Aorta (tissue), 5 donors: ENCODE measurements around the gene FAM193A. TPM values are rescaled to one million over a fixed set of nuclear protein-coding genes. Genes with fewer than 3 reads are reported as not detected.
"Not testable (repeated sequence)": the region's sequence is repeated elsewhere in the genome, so short reads cannot be mapped to it uniquely, and the experiment has no call there.

Source experiments
- ATAC-seq: fragments of 200-7000 bp; cut with Tn5 transposase; one replicate; pipeline ENCODE4 v1.9.1; 2022; ENCODE audit warnings: moderate library complexity; ENCODE audit not compliant: low FRiP score
- DNase-seq, 2 donors: peaks; one replicate each; pipeline ENCODE4 v3.0.0-alpha.2; 2020
- H3K27ac ChIP-seq, 2 donors: one replicate each; pipeline ENCODE4 v1.5.1; 2013; ENCODE audit warnings: low read length in 2 of 2, mild to moderate bottlenecking in 2 of 2, moderate library complexity in 2 of 2, control low read depth in 1 of 2, inconsistent platforms in 1 of 2, low read depth in 1 of 2
- H3K27me3 ChIP-seq, 2 donors: one replicate each; pipeline ENCODE4 v1.6.1; 2013; ENCODE audit warnings: control low read depth in 1 of 2, low read length in 1 of 2, mild to moderate bottlenecking in 1 of 2, moderate library complexity in 1 of 2; ENCODE audit not compliant: insufficient read depth in 2 of 2, control insufficient read depth in 1 of 2
- H3K36me3 ChIP-seq, 2 donors: one replicate each; pipeline ENCODE4 v1.6.1; 2013; ENCODE audit warnings: control low read depth in 1 of 2, low read length in 1 of 2, mild to moderate bottlenecking in 1 of 2; ENCODE audit not compliant: insufficient read depth in 2 of 2, control insufficient read depth in 1 of 2
- H3K4me1 ChIP-seq, 2 donors: one replicate each; pipeline ENCODE4 v1.6.1; 2013; ENCODE audit warnings: low read length in 2 of 2, control low read depth in 1 of 2, mild to moderate bottlenecking in 1 of 2, moderate library complexity in 1 of 2; ENCODE audit not compliant: insufficient read depth in 2 of 2, control insufficient read depth in 1 of 2
- H3K4me3 ChIP-seq, 2 donors: one replicate each; pipeline ENCODE4 v1.5.1; 2013; ENCODE audit warnings: low read length in 2 of 2, control low read depth in 1 of 2, mild to moderate bottlenecking in 1 of 2
- H3K9me3 ChIP-seq: one replicate; pipeline ENCODE4 v1.6.1; 2013; ENCODE audit warnings: mild to moderate bottlenecking, low read length; ENCODE audit not compliant: control insufficient read depth
- WGBS, 2 donors: extraction: QIAGEN DNeasy Blood & Tissue Kit; methylation state at CpG; one replicate each; pipeline ENCODE4 v1.1.7; 2013; 5-methylcytosine and 5-hydroxymethylcytosine counted together
- intact Hi-C, 2 donors: fragments of 100-400 bp; cut with DNase I; formaldehyde crosslinking; loops; one replicate each; pipeline versions ENCODE4 v1.14.2 to v1.15.0; 2022
- polyA plus RNA-seq, 2 donors: library from polyadenylated mRNA; stranded (reverse); fragments of 200-250 nt; gene quantifications; one replicate each; pipeline ENCODE4 v1.2.3, GENCODE V29; 2013
- total RNA-seq, 2 donors: library from RNA; stranded (reverse); fragmentation: NEBNext Ultra II Directional; extraction: Animal tissue kit (Norgen Biotek cat#: 25700); gene quantifications; one replicate each; pipeline ENCODE4 v1.2.1, GENCODE V29; 2021
- donor health status: healthy with polysubstance abuse.
- donor health status: Bipolar disorder and iron deficiency.
- donor health status: DM: no; HTN: no; CAD: no.
- donor health status: DM: no; HTN: no; CAD: no.
- donor health status: DM: yes; HTN: yes; CAD: no.

Gene FAM193A
- total and polyA plus RNA-seq, 4 donors: 4.6 to 41.6 (median 18.5) TPM

DNA sequence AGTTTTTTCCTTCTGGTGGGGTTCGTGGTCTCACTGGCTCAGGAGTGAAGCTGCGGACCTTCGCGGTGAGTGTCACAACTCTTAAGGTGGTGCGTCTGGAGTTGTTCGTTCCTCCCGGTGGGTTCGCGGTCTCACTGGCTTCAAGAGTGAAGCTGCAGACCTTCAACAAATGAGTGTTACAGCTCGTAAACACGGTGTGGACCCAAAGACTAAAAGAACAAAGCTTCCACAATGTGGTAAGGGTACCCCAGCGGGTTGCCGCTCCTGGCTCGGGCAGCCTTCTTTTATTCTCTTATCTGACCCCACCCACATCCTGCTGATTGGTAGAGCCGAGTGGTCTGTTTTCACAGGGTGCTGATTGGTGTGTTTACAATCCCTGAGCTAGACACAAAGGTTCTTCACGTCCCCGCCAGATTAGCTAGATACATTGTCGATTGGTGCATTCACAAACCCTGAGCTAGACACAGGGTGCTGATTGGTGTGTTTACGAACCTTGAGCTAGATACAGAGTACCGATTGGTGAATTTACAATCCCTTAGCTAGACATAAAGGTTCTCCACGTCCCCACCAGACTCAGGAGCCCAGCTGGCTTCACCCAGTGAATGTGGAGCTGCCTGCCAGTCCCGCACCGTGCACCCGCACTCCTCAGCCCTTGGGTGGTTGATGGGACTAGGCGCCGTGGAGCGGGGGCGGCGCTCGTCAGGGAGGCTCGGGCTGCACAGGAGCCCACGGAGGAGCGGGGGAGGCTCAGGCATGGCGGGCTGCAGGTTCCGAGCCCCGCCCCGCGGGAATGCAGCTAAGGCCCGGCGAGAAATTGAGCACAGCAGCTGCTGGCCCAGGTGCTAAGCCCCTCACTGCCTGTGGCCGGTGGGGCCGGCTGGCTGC lies 226.3 kb downstream of the FAM193A start:
- not testable (repeated sequence) for H3K27ac ChIP-seq, H3K27me3 ChIP-seq, H3K4me1 ChIP-seq, H3K9me3 ChIP-seq, H3K36me3 ChIP-seq, ATAC-seq, DNase-seq, H3K4me3 ChIP-seq
- WGBS, 2 donors: 96% methylated on average over 37 to 42 of the region's 42 CpGs
- intact Hi-C loops: loop anchor here (5.0 to 10.0 kb wide), 4 partner anchors 170 to 275 kb away; partner anchors contain the start of genes GRK4 (in 1 of the 2) and NOP14 (in 1 of the 2)

DNA sequence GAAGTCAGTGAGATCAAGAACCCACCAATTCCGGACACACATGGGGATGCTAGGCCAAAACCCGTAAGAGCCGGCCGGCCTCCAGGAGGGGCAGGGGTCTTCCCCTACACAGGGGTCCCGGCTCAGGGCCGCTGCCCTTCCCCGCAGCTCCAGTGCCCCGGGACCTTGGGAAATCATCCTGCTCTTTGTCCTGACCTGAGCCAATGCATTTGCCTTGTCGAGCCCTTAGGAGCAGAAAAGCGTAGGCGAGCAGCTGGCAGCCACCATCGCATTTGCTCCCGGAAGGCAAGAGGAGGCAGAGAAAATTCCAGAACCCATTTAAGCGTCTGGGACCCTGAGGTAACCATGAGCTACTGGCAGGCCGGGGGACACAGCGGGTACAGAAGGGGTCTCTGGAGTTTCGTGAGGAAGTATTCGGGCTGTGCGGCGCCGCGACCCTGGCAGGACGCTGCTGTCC lies 227.1 kb downstream of the FAM193A start:
- ATAC-seq: peak; percentile 8
- WGBS, 2 donors: 25 to 29% methylated on average over 23 of the region's 23 CpGs

DNA sequence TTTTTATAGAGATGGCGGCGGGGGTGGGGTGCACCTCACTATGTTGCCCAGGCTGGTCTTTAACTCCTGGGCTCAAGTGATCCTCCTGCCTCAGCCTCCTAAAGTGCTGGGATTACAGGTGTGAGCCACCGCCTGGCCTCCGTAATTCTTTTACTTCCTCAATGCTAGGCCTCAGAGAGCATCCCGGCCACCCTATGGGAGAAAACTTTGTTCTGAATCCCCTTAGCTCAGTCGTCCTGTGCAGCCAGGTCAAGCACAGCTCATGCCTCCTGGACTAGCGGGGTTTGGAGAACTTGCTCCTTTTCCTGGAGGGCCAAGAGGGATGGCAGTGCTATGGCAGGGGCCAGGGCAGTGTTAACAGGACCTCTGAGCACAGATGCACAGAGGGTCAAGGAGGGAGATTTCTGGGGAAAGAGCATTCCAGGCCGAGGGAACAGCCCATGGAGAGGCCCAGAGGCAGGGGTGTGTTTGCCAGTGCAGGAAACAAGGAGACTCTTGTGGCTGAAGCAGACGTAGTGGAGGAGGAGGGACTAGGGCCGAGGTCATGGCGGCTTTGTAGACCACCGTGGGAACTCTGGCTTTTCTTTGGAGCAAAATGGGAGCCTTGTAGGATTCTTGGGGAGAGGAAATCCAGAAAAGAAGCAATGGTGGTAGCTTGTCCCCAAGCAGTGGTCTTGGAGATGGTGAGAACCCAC lies 229.5 kb downstream of the FAM193A start:
- Histone ChIP-seq H3K4me1 (no peaks in the 10 kb centered on the region), H3K9me3 (no peaks in the 10 kb centered on the region), H3K27ac (no peak overlapping the region), H3K36me3 (no peaks in the 10 kb centered on the region), H3K4me3 (no peak overlapping the region), H3K27me3 (no peaks in the 10 kb centered on the region)
- ATAC-seq: no peak
- DNase-seq: peak in 1 of 2 donors; percentile 44
- intact Hi-C loops: loop anchor here in 1 of 2 donors (10.0 kb wide), 1 partner anchor 169 kb away; no protein-coding TSS in a partner anchor
- WGBS, 2 donors: 94% methylated on average over 12 of the region's 12 CpGs

More for the DNA sequence above, 227.1 kb downstream of the FAM193A start:
- intact Hi-C loops: loop anchor here (5.0 to 10.0 kb wide), 4 partner anchors 169 to 274 kb away; partner anchors contain the start of genes GRK4 (in 1 of the 2) and NOP14 (in 1 of the 2)
- Histone ChIP-seq H3K9me3 (no peaks in the 10 kb centered on the region), H3K27me3 (no peaks in the 10 kb centered on the region), H3K27ac (peak overlapping the region in 1 of 2 donors; percentile 28), H3K4me3 (peak overlapping the region; percentile 31 to 46), H3K36me3 (no peaks in the 10 kb centered on the region), H3K4me1 (no peaks in the 10 kb centered on the region)
- peak in 1 of 2 donors; percentile 69 for DNase-seq

DNA sequence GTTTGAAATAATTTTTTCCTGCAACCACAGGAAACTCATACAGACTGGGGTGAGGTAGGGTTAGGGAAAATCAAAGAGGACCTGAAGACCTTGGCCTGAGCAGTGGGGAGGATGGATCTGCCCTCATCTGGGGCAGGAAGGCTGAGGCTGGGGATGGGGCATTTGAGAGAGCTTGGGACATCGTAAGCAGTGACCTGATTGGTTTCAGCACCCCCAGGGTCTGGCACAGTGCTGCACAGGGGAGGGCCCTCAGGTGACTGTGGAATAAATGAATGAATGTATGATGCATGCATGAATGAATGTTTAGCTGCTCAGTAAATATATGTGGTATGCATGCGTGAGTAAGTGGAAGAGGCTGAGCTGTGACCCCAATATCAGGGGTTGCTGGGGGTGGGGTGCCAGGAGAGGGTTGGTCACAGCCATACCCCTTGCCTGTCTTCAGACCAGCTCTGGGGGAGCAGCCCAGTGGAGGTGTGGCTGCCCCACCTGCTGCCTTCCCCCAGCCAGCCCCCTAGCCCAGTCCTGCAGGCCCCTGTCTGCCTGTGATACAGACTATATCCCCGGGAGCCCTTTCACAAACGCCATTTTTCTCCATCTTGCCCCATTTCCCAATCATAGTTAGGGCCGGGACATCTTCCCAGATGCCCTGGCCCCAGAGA lies 230.7 kb downstream of the FAM193A start:
- ATAC-seq (no peak), DNase-seq (peak in 1 of 2 donors; percentile 25)
- Histone ChIP-seq H3K36me3 (no peaks in the 10 kb centered on the region), H3K4me3 (no peak overlapping the region), H3K27me3 (no peaks in the 10 kb centered on the region), H3K4me1 (no peaks in the 10 kb centered on the region), H3K27ac (no peak overlapping the region), H3K9me3 (no peaks in the 10 kb centered on the region)
- intact Hi-C loops: loop anchor here in 1 of 2 donors (10.0 kb wide), 1 partner anchor 168 kb away; no protein-coding TSS in a partner anchor
- 90 to 93% methylated on average over 5 of the region's 5 CpGs for WGBS, 2 donors

DNA sequence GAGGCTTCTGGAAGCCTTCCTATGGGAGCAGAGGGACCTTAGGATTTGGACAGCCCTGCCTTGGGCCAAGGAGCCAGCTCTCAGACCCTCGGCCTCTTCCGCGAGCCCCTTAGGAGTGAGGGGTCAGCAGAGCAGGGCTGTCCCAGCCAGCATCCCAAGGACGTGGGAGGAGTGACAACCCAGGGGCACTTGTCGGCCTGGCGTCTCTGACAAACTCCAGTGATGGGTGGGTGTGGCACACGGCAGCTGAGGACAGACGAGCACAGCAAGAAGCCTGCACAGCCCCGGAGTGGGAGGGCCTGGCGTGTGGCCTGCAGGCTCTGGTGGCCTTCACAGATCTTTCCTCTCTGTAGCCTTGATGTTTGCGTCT lies 231.2 kb downstream of the FAM193A start:
- Histone ChIP-seq H3K4me3 (no peak overlapping the region), H3K27me3 (no peaks in the 10 kb centered on the region), H3K36me3 (no peaks in the 10 kb centered on the region), H3K9me3 (no peaks in the 10 kb centered on the region), H3K27ac (no peak overlapping the region), H3K4me1 (no peaks in the 10 kb centered on the region)
- DNase-seq: peak in 1 of 2 donors; percentile 69
- no peak for ATAC-seq
- intact Hi-C loops: loop anchor here in 1 of 2 donors (10.0 kb wide), 1 partner anchor 167 kb away; no protein-coding TSS in a partner anchor
- WGBS, 2 donors: 88 to 92% methylated on average over 11 of the region's 11 CpGs

DNA sequence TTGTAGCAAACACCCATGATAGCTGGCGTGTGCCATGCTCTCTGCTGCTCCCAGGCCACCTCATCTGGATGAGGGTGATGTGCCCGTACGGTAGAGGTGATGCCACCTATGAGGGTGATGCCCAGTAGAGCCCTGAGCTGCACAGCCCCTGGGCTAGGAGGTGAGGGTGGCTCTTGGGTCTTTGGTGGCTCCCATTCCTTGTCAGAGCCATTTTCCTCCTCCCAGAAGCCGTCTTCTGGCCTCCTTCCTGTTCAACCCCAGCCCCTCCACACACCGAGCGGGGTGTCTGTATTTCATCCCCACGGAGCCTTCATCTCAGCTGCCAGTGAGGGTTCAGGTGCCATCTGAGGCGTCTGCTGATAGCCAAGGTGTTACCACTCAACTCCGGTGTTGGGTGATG lies 231.7 kb downstream of the FAM193A start:
- Histone ChIP-seq H3K4me1 (no peaks in the 10 kb centered on the region), H3K4me3 (no peak overlapping the region), H3K27me3 (no peaks in the 10 kb centered on the region), H3K36me3 (no peaks in the 10 kb centered on the region), H3K9me3 (no peaks in the 10 kb centered on the region), H3K27ac (no peak overlapping the region)
- peak in 1 of 2 donors; percentile 30 for DNase-seq
- intact Hi-C loops: loop anchor here in 1 of 2 donors (10.0 kb wide), 1 partner anchor 167 kb away; no protein-coding TSS in a partner anchor
- ATAC-seq: no peak
- WGBS, 2 donors: 89 to 92% methylated on average over 9 of the region's 9 CpGs

DNA sequence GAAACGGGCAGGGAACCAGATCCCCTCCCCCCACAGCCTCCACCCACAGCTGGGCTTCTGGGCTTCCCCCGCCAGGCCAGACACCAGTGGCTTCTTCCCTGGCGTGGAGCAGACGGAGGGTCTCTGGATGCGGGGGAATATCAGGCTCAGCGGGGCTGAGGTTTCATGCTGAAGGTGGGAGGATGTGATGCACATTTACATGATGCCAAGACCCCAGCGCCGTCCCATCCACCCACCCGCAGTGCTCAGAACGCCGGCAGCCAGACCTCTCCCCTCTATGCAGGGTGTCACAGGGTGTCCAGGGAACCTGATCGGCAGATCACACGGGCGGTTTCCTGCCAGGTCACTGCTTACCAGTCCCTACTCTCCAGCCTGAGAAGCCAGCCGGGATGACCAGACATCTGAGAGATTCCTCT lies 232.5 kb downstream of the FAM193A start:
- peak in 1 of 2 donors; percentile 70 for DNase-seq
- Histone ChIP-seq H3K27me3 (no peaks in the 10 kb centered on the region), H3K36me3 (no peaks in the 10 kb centered on the region), H3K4me1 (no peaks in the 10 kb centered on the region), H3K9me3 (no peaks in the 10 kb centered on the region), H3K27ac (no peak overlapping the region), H3K4me3 (no peak overlapping the region)
- no peak for ATAC-seq
- intact Hi-C loops: loop anchor here in 1 of 2 donors (10.0 kb wide), 1 partner anchor 166 kb away; no protein-coding TSS in a partner anchor
- WGBS, 2 donors: 52 to 57% methylated on average over 15 of the region's 15 CpGs

DNA sequence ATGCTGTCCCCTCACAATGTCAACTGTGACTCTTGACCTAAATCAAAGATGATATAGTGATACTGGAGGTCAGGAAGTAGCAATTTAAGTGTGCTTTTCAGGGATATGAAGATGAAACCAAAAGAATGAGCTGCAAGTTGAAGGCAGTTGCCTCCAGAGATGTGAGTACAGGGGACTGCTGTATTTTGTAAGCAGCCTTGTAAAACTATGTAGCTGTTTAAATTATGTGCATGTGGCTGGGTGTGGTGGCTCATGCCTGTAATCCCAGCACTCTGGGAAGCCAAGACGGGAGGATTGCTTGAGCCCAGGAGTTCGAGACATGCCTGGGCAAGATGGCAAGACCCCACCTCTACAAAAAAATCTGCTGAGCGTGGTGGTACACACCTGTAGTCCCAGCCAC lies 234.8 kb downstream of the FAM193A start:
- 91 to 93% methylated on average over 3 of the region's 3 CpGs for WGBS, 2 donors
- ATAC-seq (no peak), DNase-seq (peak in 1 of 2 donors; percentile 10)
- no peaks in the 10 kb centered on the region for H3K9me3 ChIP-seq
- no peaks in the 10 kb centered on the region for H3K4me1 ChIP-seq
- H3K4me3 ChIP-seq: no peak overlapping the region
- H3K36me3 ChIP-seq: no peaks in the 10 kb centered on the region
- no peak overlapping the region for H3K27ac ChIP-seq
- intact Hi-C loops: no loop called here
- no peaks in the 10 kb centered on the region for H3K27me3 ChIP-seq
